Measurements from ENCODE around the gene CNOT6L.

Gene CNOT6L

GRCh38 chr4:77802402-77802801 lies 16.8 kb downstream of the CNOT6L start:
- no peak for TF ChIP-seq CTCF (IDR thresholded peaks at IDR 0.05)

- TF ChIP-seq CTCF (IDR thresholded peaks at IDR 0.05), result no peak
Measured at GRCh38 chr4:77801260-77801608, 17.9 kb downstream of the CNOT6L start.

- no peak for TF ChIP-seq CTCF (IDR thresholded peaks at IDR 0.05)
Measured at GRCh38 chr4:77800483-77801259, 18.5 kb downstream of the CNOT6L start.

GRCh38 chr4:77800077-77800476 lies 19.1 kb downstream of the CNOT6L start:
- no peak for TF ChIP-seq CTCF (IDR thresholded peaks at IDR 0.05)

GRCh38 chr4:77798385-77798784 lies 20.8 kb downstream of the CNOT6L start:
- TF ChIP-seq CTCF (IDR thresholded peaks at IDR 0.05), result no peak

- no peak for TF ChIP-seq CTCF (IDR thresholded peaks at IDR 0.05)
Measured at GRCh38 chr4:77797239-77797638, 21.9 kb downstream of the CNOT6L start.

GRCh38 chr4:77795326-77795725 lies 23.8 kb downstream of the CNOT6L start:
- TF ChIP-seq CTCF (IDR thresholded peaks at IDR 0.05), result no peak

GRCh38 chr4:77790146-77790545 lies 29.0 kb downstream of the CNOT6L start:
- TF ChIP-seq CTCF (IDR thresholded peaks at IDR 0.05), result no peak

All from LNCAP (cell line).